Esophagus mucosa (tissue), 1 donor: ENCODE data around the gene SIRT3. TPM values are rescaled to one million over a fixed set of nuclear protein-coding genes. Genes with fewer than 3 reads are reported as not detected.

Source experiments
- ATAC-seq: fragments of 200-7000 bp; cut with Tn5 transposase; one replicate; pipeline ENCODE4 v1.9.1; 2020
- total RNA-seq: library from RNA; stranded (reverse); gene quantifications from one replicate; pipeline ENCODE4 v1.2.4, GENCODE V29; 2023
- donor health status: DM: yes; HTN: yes; CAD: no.

The SIRT3 gene
- 6.2 TPM for total RNA-seq

GRCh38 chr11:235997-236773, at the start of gene SIRT3:
Gene SIRT3 (minus strand): TSS chr11:236342. CDS start chr11:236328, 14 bp downstream.
- peak; percentile 95 for ATAC-seq

- ATAC-seq = no peak
Measured at GRCh38 chr11:285894-286220, 49.7 kb upstream of the SIRT3 start.

- ATAC-seq = no peak
Measured at GRCh38 chr11:285021-285893, 49.1 kb upstream of the SIRT3 start.

GRCh38 chr11:284105-285020, 48.2 kb upstream of the SIRT3 start:
- ATAC-seq = no peak

- no peak for ATAC-seq
Measured at GRCh38 chr11:283405-284104, 47.4 kb upstream of the SIRT3 start.

GRCh38 chr11:282630-283360, 46.7 kb upstream of the SIRT3 start:
- ATAC-seq = no peak

GRCh38 chr11:282171-282570, 46.0 kb upstream of the SIRT3 start:
- no peak for ATAC-seq

GRCh38 chr11:281486-282161, 45.5 kb upstream of the SIRT3 start:
- no peak for ATAC-seq

- no peak for ATAC-seq
Measured at GRCh38 chr11:280706-281485, 44.8 kb upstream of the SIRT3 start.

- peak; percentile 35 for ATAC-seq
Measured at GRCh38 chr11:279966-280705, 44.0 kb upstream of the SIRT3 start.

- ATAC-seq = no peak
Measured at GRCh38 chr11:279040-279965, 43.2 kb upstream of the SIRT3 start.

GRCh38 chr11:278001-278951, 42.1 kb upstream of the SIRT3 start, which contains the start of gene NLRP6:
Gene NLRP6 (plus strand): TSS chr11:278407. CDS start chr11:278570, 163 bp downstream.
- peak; percentile 9 for ATAC-seq

GRCh38 chr11:276219-276618, 40.1 kb upstream of the SIRT3 start:
- no peak for ATAC-seq

GRCh38 chr11:272931-273198, 36.7 kb upstream of the SIRT3 start:
- ATAC-seq = no peak

GRCh38 chr11:272195-272930, 36.2 kb upstream of the SIRT3 start:
- no peak for ATAC-seq

GRCh38 chr11:271319-271715, 35.2 kb upstream of the SIRT3 start:
- ATAC-seq = no peak
